GM03348 (cell line): Measurements from ENCODE around the gene HSPA12B.

ENCODE experiments used
- DNase-seq: peaks from one replicate; pipeline ENCODE4 v3.0.0; 2012; ENCODE audit warnings: low spot score

The HSPA12B gene

GRCh38 chr20:3729811-3730540, 2.5 kb upstream of the HSPA12B start:
- no peak for DNase-seq

- DNase-seq = no peak
These were observed 1.4 kb upstream of the HSPA12B start for GRCh38 chr20:3730803-3731672.

- DNase-seq = no peak
These were observed 550 bp upstream of the HSPA12B start for GRCh38 chr20:3731944-3732326.

GRCh38 chr20:3733119-3733995, 872 bp downstream of the HSPA12B start:
- DNase-seq = no peak

DNA sequence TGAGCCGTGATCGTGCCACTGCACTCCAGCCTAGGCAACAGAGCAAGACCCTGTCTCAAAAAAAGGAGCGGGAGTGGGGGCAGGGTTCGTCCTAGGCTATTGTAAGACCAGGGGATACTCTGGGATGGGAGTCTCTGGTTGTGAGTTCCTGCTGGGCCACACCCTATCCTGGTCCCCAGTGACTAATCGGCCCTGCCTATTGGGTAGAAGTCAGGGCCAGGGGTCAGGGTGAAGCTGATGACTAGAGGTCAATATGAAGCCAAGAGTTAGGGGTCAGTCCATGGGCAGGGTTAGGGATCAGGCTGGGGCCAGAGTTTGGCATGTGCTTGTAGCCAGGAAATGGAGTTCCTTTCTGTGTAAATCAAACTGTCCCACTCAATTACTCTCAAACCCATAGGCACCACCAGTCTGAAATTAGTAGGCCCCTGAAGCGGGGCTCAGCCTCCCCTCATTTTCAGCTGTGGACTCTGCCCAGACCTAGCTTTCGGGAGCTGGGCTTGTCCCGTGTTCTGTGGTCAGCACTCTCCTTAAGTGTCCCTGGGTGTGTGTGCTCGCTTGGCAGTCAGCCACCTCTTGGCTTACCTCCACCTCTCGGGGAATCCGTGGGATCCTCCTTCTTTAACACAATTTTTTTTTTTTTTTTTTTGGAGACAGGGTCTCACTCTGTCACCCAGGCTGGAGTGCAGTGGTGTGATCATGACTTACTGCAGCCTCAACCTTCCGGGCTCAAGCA, 1.8 kb downstream of the HSPA12B start:
- no peak for DNase-seq

- no peak for DNase-seq
These were observed 3.3 kb downstream of the HSPA12B start for GRCh38 chr20:3735768-3736167.

DNA sequence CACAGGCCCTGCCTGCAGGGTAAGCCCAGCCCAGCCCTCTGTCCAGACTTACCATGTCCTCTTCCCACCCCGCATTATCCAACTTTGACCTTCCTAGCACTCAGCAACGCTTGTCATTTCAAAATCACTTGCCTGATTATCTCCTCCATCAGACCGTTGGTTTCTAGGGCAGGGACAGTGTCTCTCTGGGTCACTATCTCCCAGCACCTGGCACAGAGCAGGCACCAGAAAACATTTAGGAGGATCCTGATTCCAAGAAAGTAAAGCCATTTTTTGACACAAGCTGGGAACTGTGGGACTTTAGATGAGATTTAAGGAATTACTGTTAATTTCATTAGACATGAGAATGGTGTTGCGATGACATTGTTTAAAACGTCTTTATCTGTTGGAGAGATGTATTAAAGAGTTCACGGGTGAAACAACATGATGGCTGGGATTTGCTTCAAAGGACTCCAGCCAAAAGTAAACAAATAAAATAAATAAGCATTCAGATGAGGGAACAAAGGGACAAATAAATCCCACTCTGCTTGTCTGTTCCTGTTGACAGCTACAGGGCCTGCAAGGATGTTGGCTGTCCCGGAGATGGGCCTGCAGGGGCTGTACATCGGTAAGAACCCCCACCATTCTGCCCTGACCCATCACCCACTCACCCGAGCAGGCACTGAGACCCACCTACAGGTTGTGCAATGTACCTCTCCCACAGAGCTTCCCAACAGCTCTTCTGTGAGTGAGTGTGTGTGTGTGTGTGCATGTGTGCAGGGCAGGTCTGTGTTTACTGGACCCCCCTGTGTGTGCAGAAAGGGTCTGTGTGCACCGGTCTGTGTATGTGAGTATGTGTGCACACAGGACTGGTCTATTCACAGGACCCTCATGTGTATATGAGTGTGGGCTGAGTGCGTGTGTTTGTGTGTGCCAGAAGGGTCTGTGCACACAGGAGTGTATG, 5.9 kb downstream of the HSPA12B start:
- no peak for DNase-seq

DNA sequence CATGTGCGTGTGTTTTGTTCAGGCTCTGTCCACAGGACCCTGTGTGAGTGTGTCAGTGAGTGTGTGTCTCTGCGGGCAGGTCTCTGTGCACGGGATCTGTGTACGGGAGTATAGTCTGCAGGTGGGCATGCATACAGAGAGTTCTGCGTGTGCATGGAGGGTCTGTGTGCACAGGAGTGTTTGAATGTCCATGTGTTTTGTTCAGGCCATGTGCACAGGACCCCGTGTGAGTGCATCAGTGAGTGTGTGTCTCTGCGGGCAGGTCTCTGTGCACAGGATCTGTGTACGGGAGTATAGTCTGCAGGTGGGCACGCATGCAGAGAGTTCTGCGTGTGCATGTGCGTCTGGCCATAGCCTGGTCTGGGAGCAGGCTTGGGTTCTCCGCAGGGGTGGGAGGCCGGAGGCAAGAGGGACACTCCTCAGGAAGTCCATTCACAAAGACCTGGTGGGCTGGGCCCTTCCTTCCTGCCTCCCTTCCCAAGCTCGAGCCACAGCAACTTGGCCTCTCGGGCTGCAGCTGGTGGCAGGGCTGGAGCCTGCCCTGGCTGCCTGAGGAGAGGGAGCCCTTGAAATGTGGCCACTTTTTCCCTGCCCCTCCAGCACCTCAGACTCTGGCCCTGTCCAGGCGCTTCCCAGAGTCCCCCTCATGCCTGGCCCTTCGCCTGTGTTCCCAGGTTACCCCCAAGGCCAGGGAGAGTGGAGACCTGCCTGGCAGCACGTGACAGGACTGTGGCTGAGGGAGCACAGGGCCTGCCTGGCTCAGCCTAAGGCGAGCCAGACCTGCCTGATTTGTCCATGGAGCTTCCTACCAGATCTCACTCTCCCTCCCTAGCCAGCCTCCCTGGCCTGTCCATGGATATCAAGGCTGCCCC, 6.8 kb downstream of the HSPA12B start:
- no peak for DNase-seq

DNA sequence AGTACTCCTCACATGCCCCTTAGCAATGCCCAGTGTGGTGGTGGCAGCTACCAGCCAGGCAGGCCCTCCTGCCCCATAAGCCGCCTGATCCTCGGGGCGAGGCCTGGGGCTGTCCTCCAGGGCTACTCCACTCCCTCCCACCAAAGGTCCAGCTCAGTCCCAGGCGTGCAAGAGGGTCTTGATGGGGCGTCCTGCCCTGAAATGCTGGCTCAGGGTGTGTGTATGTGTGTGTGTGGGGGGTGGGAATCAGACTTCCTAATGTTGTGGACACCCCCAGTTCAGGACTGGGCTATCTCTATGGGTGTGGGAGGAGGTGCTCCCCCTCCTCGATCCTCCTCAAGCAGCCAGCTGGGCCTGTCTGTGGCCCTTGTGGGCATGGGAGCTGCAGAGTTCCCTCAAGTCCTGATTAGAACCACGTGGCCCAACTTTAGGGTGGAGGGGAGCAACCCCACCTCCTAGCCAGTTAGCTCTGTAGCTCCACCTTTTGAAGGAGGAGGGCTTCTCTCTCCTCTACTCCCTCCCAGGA, 7.5 kb downstream of the HSPA12B start:
- DNase-seq = no peak

GRCh38 chr20:3740615-3741301, 8.3 kb downstream of the HSPA12B start:
- no peak for DNase-seq

DNA sequence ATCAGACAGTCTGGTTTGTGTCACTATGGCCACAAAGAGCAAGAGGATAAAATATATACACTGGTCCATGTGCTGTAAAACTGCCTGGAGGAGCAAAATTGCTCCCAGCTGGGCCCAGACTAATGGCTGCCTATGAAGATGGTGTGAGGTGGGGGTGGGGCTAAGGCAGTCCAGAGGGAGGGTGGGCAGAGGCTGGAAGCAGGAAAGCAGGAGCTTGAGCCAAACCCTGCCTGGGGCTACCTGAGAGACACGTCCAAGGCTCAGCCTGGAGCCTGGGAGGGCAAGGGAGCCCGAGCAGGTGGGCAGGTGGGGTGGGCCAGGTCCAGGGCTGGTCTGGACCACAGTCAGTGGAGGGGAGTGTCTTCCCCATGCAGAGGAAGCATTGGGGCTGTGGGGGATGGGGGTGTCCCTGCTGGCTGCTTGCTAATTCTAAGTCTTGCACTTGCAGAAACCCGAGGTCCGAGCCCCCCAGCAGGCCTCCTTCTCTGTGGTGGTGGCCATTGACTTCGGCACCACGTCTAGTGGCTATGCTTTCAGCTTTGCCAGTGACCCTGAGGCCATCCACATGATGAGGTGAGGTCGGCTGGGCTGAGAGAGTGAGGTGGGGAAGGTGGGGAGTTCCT, 9.5 kb downstream of the HSPA12B start:
- DNase-seq = no peak

DNA sequence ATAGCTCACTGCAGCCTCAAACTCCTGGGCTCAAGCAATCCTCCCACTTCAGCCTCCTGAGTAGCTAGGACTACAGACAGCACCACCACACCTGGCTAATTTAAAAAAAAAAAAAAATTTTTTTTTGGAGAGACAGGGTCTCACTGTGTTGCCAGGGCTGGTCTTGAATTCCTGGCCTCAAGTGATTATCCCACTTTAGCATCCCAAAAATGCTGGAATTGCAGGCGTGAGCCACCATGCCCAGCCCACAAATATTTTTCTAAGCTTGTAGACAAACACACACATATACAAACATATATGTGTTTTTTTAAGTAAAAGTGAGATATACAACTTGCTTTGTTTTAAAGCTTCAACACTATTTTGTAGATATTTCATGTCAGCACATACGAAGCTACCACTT, 10.8 kb downstream of the HSPA12B start:
- DNase-seq = no peak

DNA sequence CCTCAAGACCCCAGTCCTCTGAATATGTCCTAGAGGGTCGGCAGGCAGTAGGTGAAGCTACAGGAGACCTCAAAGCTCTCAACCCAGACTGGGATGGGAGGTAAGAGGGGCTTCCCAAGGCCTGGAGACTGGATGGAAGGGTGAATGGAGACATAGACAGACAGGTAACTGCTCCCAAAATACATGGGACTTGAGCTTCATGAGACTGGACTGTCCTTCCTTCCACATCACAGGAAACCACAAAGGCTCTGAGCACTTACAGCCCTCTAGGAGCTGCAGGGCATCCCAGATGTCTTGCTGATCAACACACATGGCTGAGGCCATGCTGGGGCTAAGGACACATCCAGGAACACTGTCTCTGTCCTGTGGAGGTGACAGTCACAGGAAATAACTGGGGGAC, 11.6 kb downstream of the HSPA12B start:
- DNase-seq = no peak

GRCh38 chr20:3744806-3745685, 12.6 kb downstream of the HSPA12B start:
- DNase-seq = no peak

DNA sequence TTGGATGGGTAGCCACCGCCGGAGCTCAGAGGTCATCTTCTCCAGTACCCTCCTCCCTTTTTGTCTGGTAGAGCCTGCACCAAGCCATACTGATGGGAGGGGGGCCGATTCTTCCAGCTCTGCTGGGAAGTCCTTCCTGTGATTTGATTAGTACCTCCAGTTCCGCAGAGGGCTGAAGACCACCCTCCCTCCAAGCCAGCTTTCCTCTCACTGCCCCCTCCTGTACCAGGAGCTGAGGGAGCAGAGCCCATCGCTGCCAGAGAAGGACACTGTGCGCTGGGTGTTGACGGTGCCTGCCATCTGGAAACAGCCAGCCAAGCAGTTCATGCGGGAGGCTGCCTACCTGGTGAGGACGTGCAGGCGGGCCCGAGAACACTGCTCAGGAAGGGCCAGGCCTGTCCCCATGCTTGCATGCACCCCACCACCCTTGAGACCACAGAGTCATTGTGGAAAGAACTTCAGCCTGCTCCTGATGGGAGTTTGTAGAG, 13.2 kb downstream of the HSPA12B start:
- no peak for DNase-seq

DNA sequence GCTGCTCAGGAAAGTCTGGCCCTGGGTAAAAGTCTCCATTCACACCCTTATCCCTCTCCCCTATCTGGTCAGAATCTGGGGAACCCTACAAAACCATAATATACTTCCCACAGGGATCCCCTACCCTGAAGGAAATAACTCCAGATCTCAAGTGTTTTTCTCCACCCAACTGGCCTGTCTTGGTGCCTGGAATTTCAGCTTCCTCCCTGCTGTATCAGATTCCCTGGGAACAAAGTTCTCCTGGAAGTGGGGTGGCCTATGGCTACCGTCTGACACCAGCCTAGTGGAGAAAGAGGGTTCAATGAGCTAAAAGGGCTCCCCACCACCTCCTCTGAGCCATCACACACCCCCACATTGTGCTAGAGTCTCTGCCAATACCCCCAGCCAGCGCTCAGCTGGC, 15.0 kb downstream of the HSPA12B start:
- DNase-seq = no peak

DNA sequence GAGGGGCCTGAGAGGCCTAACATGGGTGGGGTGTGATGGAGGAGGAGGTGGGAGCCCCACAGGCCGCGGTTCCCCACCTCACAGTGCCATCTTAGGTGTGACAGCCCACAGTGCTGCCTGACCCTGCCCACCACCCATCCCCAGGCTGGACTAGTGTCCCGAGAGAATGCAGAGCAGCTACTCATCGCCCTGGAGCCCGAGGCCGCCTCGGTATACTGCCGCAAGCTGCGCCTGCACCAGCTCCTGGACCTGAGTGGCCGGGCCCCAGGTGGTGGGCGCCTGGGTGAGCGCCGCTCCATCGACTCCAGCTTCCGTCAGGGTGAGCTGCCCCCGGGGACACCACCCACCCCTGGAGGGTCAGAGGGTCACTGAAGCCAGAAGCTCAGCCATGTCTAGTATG, 15.6 kb downstream of the HSPA12B start:
- no peak for DNase-seq
